GM03348 (cell line): ENCODE results near the gene CCS.
A peak's percentile ranks its signal among the peaks of the same experiment; 100 is the strongest.
"Not testable (repeated sequence)": the region's sequence is repeated elsewhere in the genome, so short reads cannot be mapped to it uniquely, and the experiment has no call there.

Source experiments
- DNase-seq: peaks from one replicate; pipeline ENCODE4 v3.0.0; 2012; ENCODE audit warnings: low spot score

CCS gene

GRCh38 chr11:66626382-66626781 is 33.4 kb downstream of the CCS start:
- DNase-seq, result no peak

GRCh38 chr11:66626926-66627325 is 33.9 kb downstream of the CCS start:
- no peak for DNase-seq

DNA sequence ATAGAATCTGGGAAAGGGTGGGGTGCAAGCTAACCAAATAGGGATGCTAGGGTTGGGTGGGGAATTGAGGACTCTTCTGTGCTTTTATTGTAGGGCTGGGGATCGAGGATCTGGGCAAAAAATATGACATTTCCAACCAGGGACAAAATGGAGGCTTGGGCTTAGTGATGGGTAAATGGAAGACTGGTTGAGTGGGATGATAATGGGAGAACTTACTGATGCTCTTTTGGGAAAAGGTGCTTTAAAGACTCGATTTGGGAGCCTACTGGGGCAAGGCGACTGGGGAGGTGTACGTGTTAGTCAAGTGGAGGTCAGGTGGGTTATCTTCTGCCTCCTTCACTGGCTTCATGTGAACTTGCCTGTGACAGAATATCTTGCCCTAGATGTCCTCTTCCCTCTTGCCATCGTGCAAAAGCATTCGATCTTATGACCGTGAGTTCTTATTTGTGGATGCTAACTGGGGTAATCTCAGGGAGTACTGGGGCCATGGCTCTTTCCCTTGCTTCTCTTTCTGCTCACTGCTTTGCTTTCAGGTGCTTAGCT is 35.1 kb downstream of the CCS start:
- no peak for DNase-seq

DNA sequence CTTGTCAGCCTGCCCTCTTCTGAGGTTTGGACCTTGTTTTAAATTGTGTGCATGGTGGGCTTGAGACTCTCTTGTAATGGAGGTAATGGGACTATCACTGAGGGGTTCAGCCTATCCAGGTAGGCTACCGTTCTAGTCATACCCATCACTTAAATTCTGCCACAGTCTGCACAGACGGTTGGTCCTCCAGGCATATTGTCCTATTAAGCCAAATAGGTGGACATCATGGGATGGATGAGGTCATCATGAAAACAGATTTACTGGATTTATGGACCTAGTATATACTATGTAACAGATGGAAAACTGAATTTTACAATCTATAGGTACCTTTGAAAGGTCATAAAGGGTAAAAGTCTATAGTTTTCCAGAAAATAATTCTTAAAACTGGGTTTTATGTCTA is 36.4 kb downstream of the CCS start:
- no peak for DNase-seq

- DNase-seq, result no peak
These were observed 38.9 kb downstream of the CCS start for GRCh38 chr11:66631883-66632282.

- no peak for DNase-seq
These were observed 40.0 kb downstream of the CCS start for GRCh38 chr11:66632952-66633351.

DNA sequence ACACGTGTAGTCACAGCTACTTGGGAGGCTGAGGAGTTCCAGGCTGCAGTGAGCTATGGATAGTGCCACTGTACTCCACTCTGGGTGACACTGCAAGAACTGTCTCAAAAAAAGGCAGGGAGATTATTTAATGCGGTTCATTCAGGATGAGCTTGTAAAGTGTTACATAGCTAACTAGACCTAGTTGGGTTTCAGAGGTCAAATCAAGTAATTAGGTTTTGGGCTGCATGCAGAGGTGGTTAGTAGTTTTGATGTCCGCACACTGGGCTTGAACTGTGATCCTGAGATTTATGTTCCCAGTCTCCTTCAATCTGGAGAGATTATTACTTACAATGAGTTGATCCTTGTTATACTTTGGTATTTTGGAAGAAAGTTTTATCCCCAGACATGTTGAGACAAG is 43.4 kb downstream of the CCS start:
- no peak for DNase-seq

DNA sequence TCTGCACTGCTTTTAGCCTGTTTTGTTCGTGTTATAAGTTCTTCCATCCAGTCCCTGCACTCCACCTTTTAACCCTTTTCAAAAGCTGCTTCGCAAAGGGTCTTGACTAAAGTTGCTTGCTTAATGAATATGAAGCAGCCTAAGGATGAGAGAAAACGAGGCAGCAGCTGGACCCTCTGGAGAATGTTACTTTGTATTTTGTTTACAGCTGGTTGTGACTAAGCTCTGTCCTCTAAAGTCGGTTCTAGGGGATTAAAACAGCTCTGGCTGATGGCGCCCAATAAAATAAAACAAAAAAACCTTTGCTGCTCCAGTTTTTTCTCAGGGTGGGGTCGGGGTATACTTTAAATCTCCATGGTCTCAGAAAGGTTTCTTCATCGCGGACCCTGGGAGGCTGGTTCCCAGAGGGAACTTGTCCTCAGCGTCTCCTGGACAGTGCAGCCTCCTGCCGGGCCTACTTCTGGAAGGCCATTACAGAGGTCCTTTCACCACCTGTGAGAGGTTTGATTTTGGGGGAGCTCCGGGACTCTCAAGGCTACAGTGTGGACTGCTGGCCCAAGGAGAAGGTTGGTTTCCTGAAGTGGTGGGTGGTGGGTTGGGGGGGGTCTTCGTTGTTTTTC is 44.7 kb downstream of the CCS start:
- DNase-seq, result no peak

GRCh38 chr11:66638177-66639065 is 45.4 kb downstream of the CCS start, which contains the start of gene RBM4:
RBM4 (plus strand) TSS chr11:66638703; CDS start chr11:66639712, 1,009 bp downstream.
- DNase-seq, result peak; percentile 99

- DNase-seq, result peak; percentile 32
These were observed 46.3 kb downstream of the CCS start for GRCh38 chr11:66639066-66639813.

DNA sequence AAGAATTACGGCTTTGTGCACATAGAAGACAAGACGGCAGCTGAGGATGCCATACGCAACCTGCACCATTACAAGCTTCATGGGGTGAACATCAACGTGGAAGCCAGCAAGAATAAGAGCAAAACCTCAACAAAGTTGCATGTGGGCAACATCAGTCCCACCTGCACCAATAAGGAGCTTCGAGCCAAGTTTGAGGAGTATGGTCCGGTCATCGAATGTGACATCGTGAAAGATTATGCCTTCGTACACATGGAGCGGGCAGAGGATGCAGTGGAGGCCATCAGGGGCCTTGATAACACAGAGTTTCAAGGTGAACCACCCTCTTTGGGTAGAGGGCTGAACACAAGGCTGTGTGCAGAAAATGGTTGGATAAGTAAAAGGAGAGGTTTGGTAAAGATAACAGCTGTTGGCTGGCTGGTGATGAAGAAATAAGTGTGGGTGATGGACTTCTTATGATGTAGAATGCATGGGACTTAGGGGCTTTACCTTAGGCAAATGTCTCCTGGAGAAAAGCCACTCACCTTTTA is 46.9 kb downstream of the CCS start:
- DNase-seq, result not testable (repeated sequence)

GRCh38 chr11:66641834-66642233 is 48.8 kb downstream of the CCS start:
- DNase-seq, result peak; percentile 25

DNA sequence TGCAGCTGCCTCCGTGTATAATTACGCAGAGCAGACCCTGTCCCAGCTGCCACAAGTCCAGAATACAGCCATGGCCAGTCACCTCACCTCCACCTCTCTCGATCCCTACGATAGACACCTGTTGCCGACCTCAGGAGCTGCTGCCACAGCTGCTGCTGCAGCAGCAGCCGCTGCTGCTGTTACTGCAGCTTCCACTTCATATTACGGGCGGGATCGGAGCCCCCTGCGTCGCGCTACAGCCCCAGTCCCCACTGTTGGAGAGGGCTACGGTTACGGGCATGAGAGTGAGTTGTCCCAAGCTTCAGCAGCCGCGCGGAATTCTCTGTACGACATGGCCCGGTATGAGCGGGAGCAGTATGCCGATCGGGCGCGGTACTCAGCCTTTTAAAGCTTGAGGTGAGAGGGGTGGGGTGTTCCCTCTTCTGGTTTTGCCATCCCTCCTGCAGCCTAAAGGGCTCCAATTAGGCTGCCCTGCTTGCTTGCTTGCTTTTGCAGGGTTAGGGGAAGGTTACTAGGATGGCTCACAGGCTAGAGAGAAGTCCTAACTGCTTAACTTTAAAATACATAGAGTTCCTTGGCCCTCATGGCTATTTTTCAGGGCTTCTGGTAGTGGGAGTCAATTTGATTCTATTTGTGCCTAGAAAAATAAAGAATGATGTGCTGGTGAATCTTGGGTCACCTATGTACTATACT is 50.9 kb downstream of the CCS start:
- no peak for DNase-seq

GRCh38 chr11:66646828-66647227 is 53.8 kb downstream of the CCS start:
- DNase-seq, result no peak

DNA sequence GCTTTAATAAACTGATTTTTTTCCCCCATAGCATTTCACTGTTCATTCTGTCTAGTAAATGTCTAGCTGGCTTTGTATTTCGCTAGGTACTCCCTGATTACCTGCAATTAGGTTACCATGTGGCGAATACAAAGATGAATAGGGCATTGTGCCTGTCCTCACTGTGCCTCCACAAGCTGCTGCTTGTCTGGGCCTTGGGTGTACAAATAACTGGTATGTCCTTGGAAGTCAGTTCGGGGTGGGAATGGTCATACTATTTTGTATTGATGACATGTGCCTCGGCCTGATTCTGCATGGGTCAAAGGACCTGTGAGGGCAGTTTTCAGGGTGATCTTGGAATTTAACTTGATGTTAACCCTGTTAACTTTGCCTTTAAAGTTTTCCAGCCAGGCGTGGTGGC is 56.9 kb downstream of the CCS start:
- no peak for DNase-seq

GRCh38 chr11:66651016-66651415 is 58.0 kb downstream of the CCS start:
- DNase-seq, result no peak

DNA sequence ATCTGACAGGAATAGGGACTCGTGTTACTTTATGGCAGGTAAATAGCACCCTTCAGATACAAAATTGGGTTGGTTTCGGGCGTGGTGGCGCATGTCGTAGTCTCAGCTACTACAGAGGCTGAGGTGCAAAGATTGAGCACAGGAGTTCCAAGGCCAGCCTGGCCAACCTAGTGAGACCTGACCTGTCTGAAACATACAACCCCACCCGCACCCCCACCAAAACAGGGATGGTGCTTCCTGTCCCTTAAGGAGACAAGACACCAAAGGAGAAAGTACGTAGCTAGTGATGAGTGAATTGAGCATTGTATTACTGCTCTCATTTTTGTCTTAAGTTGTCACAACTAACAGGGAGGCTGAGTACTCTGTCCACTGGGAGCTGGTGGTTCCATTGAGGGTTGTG is 59.7 kb downstream of the CCS start:
- DNase-seq, result no peak

- DNase-seq, result no peak
These were observed 60.1 kb downstream of the CCS start for GRCh38 chr11:66653123-66653522.
